HG03342 (cell line): Measurements from ENCODE around the gene FUT7.

Experiments used
- ATAC-seq: cut with Tn5 transposase; IDR thresholded peaks from one replicate; pipeline ENCODE4 v1.9.1; 2021; ENCODE audit warnings: mild to moderate bottlenecking, moderate library complexity; ENCODE audit not compliant: unreplicated experiment

The FUT7 gene

GRCh38 chr9:136985027-136985602 is 46.8 kb downstream of the FUT7 start:
- no peak for ATAC-seq

DNA sequence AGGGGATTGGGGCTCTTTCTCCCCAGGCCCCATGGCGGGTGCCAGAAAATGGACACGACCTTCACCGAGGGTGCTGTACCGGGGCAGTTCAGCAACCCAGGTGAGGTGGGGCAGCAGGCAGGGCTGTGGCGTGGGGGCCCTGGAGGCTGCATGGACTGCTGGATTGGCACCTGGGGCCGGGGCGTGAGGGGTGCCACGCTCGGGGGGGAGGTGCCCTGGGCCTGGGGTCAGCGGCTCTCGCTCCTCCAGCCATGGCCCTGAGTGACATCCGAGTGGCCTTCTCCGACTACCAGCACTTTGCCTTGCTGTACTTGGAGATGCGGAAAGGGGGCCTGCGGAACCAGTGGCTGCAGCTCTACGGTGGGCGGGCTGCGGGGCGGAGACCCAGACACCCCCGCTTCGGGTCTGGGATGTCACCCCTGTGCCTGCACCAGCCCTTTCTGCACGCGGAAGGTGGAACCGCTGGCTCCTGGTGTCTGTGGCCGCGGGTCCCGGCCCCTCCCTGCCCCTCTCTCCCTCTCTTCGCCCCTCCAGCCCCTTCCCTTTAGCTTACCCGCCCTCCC is 47.3 kb downstream of the FUT7 start:
- ATAC-seq, result no peak

DNA sequence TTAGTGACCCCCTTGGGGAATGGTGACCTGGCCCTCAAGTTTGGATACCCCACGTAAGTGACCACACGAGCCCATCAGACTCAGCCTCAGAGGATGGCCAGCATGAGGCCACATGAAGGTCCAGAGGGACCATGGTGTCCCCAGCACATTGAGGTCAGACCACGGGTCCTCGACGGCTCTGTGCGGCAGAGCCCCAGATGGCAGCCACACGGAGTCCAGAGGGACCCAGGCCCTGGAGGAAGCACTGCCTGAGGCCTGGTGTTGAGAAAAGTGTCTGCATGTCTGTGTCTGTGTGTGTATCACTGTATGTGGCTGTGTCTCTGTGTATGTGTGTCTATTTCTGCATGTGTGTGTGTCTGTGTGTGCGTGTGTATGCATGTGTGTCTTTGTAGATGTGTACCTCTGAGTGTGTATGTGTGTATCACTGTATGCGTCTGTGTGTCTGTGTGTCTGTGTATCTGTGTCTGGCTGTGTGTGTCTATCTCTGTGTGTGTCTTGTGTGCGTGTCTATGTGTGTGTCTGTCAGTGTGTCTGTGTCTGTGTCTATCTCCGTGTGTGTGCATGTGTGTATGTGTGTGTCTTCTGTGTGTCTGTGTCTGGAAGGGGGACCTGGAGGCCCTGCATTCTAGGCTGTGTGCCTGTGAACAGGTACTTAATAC is 48.1 kb downstream of the FUT7 start:
- ATAC-seq, result no peak

DNA sequence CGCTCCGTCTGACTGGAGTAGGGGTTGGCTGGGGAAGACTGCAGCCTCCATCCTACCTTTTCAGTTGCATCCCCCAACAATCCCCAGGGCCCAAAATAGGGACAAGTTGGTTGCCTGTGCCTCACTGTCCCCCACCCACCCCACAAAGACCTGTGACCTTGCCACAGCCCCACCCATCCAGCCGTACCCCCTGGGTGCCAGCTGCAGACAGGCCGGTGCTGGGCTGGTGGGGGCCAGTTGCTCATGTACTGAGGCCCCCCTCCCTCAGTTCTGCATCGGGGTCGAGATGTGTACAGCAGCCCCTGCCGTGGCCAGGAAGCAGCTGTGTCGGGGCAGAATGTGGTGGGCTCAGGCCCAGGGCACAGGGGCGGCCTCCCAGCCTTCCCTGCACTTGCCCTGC is 48.7 kb downstream of the FUT7 start:
- ATAC-seq, result no peak

DNA sequence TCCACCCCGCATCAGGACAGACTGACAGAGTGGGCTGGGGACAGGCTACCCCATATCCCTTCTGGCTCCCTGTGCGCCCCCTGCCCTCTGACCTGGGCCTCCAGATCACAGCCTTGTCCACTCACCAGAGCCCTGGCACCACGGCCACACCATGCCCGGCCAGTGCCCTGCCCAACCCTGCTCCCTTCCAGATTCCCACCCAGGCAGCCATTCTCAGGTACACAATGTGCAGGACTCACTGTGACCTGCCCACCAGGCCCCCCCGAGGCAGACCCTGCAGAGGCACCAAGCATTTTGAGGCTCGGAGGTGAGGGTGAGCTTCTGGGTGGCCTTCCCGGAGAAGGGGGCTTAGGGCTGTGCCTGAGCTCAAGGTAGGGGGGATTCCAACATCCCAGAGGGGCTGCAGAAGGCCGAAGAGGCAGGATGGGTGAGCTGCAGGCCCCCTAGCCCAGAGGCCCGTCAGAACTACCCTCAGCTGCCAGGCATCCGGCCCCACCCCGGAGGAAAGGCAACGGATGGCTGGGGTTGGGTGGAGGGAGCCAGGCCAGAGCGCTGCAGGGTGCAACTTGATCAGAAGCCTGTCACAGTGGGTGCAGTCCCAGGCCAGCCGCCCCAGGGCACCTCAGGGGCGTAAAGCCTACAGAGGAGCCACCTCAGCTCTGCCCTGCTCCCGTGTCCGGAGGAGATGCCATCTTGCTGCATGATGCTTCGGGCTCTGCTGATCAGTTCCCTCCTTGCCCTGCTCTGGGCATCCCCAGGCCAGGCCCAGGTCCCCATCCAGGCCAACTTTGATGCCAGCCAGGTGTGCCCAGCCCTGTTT is 49.4 kb downstream of the FUT7 start, which contains the start of gene LCNL1:
TSS of gene LCNL1 (plus strand) at position 762 of the 820 bp plus-strand sequence. CDS start 594 bp downstream, outside the sequence.
- ATAC-seq, result no peak

DNA sequence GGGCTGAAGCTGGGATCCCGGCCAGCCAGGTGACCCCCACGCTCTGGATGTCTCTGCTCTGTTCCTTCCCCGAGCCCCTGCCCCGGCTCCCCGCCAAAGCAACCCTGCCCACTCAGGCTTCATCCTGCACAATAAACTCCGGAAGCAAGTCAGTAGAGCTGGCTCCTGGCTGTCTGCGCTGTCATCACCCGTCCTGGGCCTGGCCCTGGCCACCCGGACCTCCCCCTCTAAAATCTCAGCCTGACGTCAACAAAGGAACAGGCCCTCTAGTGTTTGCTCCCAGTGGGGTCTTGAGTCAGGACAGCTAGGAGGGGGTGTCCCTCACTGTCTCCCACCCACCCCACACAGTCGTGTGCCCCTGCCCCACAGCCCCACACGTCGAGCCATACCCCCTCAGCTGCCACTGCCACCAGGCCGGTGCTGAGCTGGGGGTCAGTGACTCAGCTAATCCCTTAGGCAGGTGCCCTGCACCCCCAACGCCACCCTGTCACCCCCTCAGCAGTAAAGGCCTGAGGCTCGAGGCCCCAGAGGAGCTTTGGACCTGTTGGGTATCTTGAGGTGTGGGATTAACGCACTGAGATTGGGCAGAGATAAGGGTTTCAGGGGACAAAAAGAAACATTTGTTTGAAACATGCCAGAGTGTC is 50.2 kb downstream of the FUT7 start:
- no peak for ATAC-seq

DNA sequence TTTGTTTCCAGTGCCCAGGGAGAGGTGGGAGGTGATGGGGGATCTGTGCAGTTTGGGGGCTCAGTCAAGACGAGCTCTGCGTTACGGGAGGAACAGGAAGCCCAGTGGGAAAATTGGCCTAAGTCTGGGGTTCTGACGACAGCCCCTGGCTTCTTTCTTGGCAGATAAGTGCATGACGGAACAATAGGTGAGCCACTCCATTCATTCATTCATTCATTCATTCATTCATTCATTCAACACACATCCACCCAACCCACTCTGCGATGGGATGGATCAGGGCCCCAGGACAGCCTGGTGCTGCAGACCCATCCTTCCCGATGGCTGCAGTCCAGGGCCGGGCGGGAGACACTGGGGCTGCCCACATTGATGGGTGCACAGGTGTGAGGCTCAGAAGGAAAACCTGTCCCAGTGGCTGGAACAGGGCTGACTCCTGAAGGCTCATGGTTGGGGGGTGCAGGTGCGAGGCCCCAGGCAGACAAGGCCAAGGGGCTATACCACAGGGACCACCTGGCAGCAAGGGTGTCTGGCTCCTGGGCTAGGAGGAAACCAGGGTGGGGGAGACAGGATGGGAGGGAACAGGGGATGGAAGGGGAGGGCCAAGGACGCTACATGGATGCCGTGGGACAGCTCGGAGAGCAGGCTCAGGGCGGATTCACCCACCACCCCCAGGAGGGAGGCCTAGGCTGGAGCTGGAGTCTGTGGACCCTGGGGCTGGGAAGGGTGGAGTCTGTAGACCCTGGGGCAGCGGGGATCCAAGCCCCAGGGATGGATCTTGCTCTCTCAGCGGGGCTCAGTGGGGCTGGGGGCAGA is 51.0 kb downstream of the FUT7 start:
- ATAC-seq, result no peak
